Endometrial microvascular endothelial cells (primary cell): Measurements from ENCODE around the gene CDC42EP2. TPM values are rescaled to one million over a fixed set of nuclear protein-coding genes. Genes with fewer than 3 reads are reported as not detected.

Experiments
- in situ Hi-C: cut with HindIII; loops from 2 replicates; pipeline ENCODE4 v1.10.0; 2017; ENCODE audit warnings: low sequenced_read_pairs, low pct_unique_long_range_greater_than_20kb; ENCODE audit errors: inconsistent ontology term
- total RNA-seq: library from RNA; depleted of rRNA; stranded (reverse); fragments of >200 nt; gene quantifications from one replicate; pipeline ENCODE4 v1.2.3, GENCODE V29; 2015; ENCODE audit errors: inconsistent ontology term

Gene CDC42EP2
- total RNA-seq, 1 donor from 2014 or later: 41.4 TPM

DNA sequence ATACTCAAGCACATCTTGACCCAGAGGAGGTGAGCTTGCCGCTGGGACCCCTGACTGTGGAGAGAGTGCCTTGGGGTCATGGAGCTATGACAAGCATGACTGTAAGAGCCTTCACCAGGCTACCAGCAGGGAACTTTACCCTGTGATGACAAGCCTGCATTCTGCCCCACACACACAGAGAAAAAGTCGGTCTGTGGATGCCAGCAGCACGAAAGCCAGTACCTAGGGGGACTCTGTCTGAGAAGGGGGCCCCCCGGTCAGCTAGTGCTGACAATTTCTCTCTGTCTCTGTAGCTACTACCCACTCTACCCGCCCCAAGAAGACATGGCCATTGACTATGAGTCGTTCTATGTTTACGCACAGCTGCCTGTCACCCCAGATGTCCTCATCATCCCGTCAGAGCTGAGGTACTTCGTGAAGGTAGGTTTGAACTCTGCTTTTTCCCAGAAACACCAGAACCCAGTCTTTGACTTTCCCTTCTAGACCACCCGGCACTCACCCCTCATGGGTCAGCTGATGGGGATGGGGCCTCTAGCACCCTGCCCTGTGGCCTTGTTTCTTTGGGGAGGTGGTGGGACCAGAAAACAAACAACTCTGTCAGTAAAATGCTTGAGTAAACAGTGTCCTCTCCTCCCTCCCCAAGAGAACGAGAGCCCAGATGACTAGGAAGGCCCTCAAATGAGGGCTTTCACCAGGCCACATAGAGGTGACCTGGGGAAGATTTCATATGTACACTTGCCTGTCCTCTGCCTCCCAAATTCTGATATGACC is 18.9 kb upstream of the CDC42EP2 start:
- in situ Hi-C loops: no loop called here

DNA sequence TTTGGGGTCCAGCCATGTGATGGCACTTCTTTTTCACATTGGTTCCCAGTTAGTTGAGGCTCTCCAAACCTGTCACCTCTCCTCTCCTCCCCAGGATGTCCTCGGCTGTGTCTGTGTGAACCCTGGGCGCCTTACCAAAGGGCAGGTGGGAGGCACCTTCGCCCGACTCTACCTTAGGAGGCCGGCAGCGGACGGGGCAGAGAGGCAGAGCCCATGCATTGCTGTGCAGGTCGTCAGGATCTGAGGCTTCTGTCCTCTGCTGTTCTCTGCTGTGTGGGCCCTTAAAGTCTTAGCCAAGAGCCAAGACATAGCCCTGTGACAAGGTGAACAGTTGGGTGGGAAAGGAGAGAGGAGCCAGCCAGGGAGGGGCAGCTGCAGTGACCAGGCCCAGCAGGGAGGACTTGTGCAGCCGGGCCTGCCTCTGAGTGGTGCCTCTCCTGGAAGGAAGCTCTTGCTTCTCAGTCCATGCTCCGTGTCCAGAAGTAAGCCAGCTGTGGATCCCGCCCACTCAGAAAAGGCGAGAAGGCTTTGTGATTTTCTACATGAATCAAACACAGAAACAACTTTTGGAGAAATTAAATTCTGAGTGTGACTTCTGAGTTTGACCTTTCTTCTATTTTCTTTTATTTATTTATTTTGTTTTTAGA is 17.5 kb upstream of the CDC42EP2 start:
- in situ Hi-C loops: no loop called here

DNA sequence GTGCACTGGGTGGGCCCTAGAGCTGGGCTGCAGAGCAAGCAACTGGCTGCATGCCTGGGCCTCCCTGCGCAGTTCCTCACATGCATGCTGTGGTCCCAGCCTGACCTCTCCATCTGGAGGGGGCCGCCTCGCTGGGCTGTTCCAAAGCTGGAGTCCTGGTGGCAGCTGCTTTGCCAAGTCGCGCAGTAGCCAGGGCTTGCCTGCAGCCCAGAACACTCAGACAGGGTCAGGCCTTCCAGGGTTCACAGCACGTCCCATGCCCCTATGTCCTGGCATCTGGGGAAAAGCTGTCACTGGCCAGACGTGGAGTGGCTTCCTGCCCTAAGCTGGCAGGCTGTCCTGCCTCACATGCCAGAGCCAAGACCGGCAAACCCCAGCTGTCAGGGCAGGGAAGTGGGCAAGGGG is 16.5 kb upstream of the CDC42EP2 start:
- in situ Hi-C loops: no loop called here

- in situ Hi-C loops: no loop called here
These were observed 15.9 kb upstream of the CDC42EP2 start for GRCh38 chr11:65298655-65299179.

- in situ Hi-C loops: no loop called here
These were observed 13.9 kb upstream of the CDC42EP2 start for GRCh38 chr11:65300621-65301275.

GRCh38 chr11:65301491-65302329 is 13.0 kb upstream of the CDC42EP2 start:
- in situ Hi-C loops: no loop called here

DNA sequence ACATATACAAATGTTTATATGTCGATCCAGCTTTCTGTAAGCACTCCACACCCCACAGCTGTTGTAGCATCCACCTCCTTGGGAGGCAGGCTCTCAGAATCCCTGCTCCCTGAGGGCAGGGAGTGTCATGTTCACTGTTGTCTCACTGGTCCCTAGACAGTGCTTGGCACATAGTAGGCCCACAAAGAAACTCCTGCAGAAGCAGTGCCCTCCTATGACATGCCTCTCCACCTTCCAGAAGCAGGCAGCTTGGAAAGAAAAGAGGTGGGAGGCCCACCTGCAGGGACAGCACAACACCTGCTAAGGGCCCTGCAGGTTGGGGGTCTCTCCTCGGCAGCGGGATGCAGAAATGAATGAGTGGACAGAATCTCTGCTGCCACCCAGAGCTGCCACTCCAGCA is 11.1 kb upstream of the CDC42EP2 start:
- in situ Hi-C loops: no loop called here

- in situ Hi-C loops: no loop called here
These were observed 10.6 kb upstream of the CDC42EP2 start for GRCh38 chr11:65304110-65304509.

- in situ Hi-C loops: no loop called here
These were observed 10.1 kb upstream of the CDC42EP2 start for GRCh38 chr11:65304613-65305012.

DNA sequence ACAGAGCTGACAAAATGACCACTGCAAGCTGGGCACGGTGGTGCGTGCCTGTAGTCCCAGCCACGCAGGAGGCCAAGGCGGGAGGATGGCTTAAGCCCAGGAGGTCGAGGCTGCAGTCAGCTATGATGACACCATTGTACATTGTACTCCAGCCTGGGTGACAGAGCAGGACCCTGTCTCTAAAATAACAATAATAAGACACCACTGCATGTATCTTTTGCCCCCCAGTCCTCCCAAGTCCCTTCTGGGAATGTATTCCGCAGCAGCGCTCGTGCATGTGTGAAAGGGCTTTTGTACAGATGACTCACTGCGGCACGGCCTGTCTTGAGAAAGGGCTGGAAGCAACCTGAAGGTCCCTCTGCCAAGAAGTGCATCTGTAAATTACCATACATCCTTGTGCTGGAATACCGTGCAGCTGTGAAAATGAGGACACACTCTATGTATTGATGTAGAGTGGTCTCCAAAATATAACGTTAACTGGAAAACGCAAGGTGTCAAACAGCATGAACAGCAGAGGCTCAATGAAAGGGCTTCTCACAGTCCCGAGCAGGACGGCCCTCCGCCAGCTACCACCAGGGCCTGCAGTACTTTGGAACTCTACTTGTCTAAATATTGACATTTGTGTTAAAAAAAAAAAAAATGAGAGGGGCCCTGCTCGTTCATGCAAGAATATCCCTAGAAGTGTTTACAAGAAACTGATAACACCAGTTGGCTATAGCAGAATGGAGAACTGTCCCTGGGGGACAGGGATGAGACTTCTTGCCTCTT is 9.0 kb upstream of the CDC42EP2 start:
- in situ Hi-C loops: no loop called here

DNA sequence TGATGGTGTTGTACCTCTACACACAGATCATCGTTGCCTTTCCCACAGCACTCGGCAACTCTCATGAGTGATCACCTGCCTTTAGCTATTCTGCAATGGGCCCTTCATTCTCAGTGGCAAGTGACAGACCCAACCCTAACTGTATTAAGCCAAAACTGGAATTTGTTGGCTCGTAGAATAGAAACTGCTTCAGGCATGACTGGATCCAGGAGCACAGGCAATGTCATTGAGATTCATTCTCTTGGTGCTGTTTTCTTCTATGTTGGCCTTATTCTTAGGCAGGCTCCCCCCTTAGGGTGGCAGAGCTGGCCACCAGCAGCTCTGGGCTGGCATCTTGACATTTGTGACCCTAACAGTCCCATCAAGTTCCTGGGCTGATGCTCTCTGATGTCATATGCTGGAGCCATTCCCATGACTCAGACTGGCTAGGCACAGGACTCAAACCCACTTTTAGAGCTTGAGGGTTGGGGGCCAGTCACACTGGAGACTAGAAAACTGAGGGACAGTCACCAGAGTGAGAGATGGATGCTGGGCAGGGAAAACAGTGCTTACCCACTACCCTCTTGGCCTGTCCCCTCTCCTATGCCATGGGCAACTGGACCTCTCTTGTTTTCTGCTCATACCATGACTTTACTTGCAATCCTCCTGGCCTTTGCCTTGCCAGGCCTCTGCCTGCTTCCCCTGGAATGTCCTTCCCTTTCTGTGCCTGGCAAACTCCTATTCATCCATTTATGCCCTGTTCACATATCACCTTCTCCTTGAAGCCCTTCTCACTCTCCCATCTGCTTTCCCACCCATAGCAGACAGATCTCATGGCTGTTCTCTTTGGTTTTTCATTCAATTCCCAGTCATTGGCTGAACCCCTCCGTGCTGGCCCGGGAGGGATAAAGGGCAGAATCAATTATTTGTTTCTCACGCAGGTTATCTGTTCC is 7.1 kb upstream of the CDC42EP2 start:
- in situ Hi-C loops: no loop called here

GRCh38 chr11:65308281-65308891 is 6.3 kb upstream of the CDC42EP2 start:
- in situ Hi-C loops: no loop called here

DNA sequence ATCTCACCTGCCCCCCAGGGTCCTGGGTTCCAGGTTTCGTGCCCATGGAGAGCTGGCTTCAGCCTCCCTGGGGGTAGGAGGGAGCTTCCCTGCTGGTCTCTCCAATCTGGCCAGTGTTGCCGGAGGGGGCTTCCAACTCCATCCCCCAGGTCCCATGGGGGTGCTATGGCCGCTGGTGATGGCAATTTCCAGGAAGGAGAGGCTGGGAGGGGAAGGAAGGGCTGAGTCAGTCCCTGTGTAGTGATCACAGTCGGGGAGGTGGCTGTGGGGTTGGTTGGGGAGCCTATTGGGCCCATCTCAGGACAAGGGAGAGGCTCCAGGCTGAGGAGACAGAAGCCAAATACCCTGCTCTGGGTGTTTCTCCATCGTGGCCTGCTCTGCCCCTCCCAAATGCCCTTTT is 5.7 kb upstream of the CDC42EP2 start:
- in situ Hi-C loops: no loop called here

GRCh38 chr11:65310215-65310614 is 4.5 kb upstream of the CDC42EP2 start:
- in situ Hi-C loops: no loop called here

- in situ Hi-C loops: no loop called here
These were observed 3.9 kb upstream of the CDC42EP2 start for GRCh38 chr11:65310736-65311135.

GRCh38 chr11:65311170-65311678 is 3.4 kb upstream of the CDC42EP2 start:
- in situ Hi-C loops: no loop called here
